PC-9 (cell line): ENCODE data around the gene NXPH1. TPM values are rescaled to one million over a fixed set of nuclear protein-coding genes. Genes with fewer than 3 reads are reported as not detected.

ENCODE experiments used
- BruUV-seq: library from RNA; stranded (reverse); fragments of 400-500 nt; replicated peaks from 2 replicates; lab custom pipeline; 2021; lab: Mats Ljungman, UMichigan
- CTCF ChIA-PET: fragments of 300-600 bp; sonication (Branson Sonifier 250); formaldehyde crosslinking; loops from one replicate; lab custom pipeline; 2022; ENCODE audit warnings: antibody characterized with exemption; lab: Charles Lee
- POLR2A ChIA-PET: fragments of 300-600 bp; sonication (Branson Sonifier 250); formaldehyde crosslinking; loops from one replicate; lab custom pipeline; 2022; ENCODE audit warnings: antibody characterized with exemption; ENCODE audit not compliant: unreplicated experiment; lab: Charles Lee
- DNase-seq, 2 experiments: peaks; one replicate each; pipeline versions ENCODE4 v3.0.0 to v3.0.0-alpha.2; 2015 to 2022; ENCODE audit warnings: mixed read lengths in 1 of 2
- H2AFZ ChIP-seq: fragments of 200-600 bp; sonication (generic); 2 replicates; pipeline ENCODE4 v1.8.1; 2017; ENCODE audit warnings: antibody characterized with exemption
- H3F3A ChIP-seq: fragments of 200-600 bp; sonication (generic); 2 replicates; pipeline ENCODE4 v1.8.1; 2017; ENCODE audit warnings: antibody characterized with exemption, mild to moderate bottlenecking, low read depth; ENCODE audit not compliant: insufficient read depth
- H3K27ac ChIP-seq: fragments of 200-600 bp; sonication (generic); 2 replicates; pipeline ENCODE4 v1.6.1; 2016; ENCODE audit warnings: mixed run types
- H3K27me3 ChIP-seq: fragments of 200-600 bp; sonication (generic); 2 replicates; pipeline ENCODE4 v1.6.1; 2016; ENCODE audit warnings: low read depth, mixed run types; ENCODE audit not compliant: insufficient read depth
- H3K36me3 ChIP-seq: fragments of 200-600 bp; sonication (generic); 2 replicates; pipeline ENCODE4 v1.6.1; 2016; ENCODE audit warnings: low read depth, mixed run types
- H3K4me1 ChIP-seq: fragments of 200-600 bp; sonication (generic); replicated peaks from 2 replicates; pipeline ENCODE4 v1.6.1; 2016; ENCODE audit warnings: mixed run types; ENCODE audit not compliant: insufficient read depth
- H3K4me2 ChIP-seq: fragments of 200-600 bp; sonication (generic); 2 replicates; pipeline ENCODE4 v1.6.1; 2017; ENCODE audit warnings: mixed run types
- H3K4me3 ChIP-seq: fragments of 200-600 bp; sonication (generic); 2 replicates; pipeline ENCODE4 v1.6.1; 2016; ENCODE audit warnings: mixed run types
- H3K79me2 ChIP-seq: fragments of 200-600 bp; sonication (generic); 2 replicates; pipeline ENCODE4 v1.6.1; 2017; ENCODE audit warnings: low read depth, mixed run types
- H3K9me2 ChIP-seq: fragments of 200-600 bp; sonication (generic); 2 replicates; pipeline ENCODE4 v1.8.1; 2017; ENCODE audit warnings: mild to moderate bottlenecking; ENCODE audit not compliant: insufficient read depth
- H3K9me3 ChIP-seq: fragments of 200-600 bp; sonication (generic); 2 replicates; pipeline ENCODE4 v1.8.1; 2016; ENCODE audit warnings: low read depth; ENCODE audit not compliant: insufficient read depth
- H4K20me1 ChIP-seq: fragments of 200-600 bp; sonication (generic); 2 replicates; pipeline ENCODE4 v1.8.1; 2017; ENCODE audit not compliant: insufficient read depth
- CTCF ChIP-seq: fragments of 200-600 bp; sonication (generic); conservative IDR thresholded peaks from 2 replicates; pipeline ENCODE4 v1.6.1; 2017; ENCODE audit warnings: mixed run types, antibody characterized with exemption, mild to moderate bottlenecking, moderate library complexity
- EZH2 ChIP-seq: fragments of 200-600 bp; sonication (generic); IDR thresholded peaks from 2 replicates; pipeline ENCODE4 v1.8.0; 2017; ENCODE audit warnings: antibody characterized with exemption, low read depth
- intact Hi-C: fragments of 100-400 bp; cut with micrococcal nuclease; formaldehyde crosslinking; loops from one replicate; pipeline ENCODE4 v1.10.0; 2022; ENCODE audit not compliant: unreplicated experiment
- total RNA-seq: library from RNA; stranded (reverse); gene quantifications from 2 replicates; pipeline ENCODE4 v1.2.3, GENCODE V29; 2021

NXPH1 gene
- total RNA-seq, 1 experiment from 2014 or later: not detected

- Histone ChIP-seq H2AFZ (no peak overlapping the region), H3K27me3 (peaks cover 28% of the 10 kb centered on the region)
- CTCF ChIA-PET: no interaction called here
These were observed 4.2 kb downstream of the NXPH1 start for GRCh38 chr7:8437606-8438005.

GRCh38 chr7:8440670-8441069 is 7.3 kb downstream of the NXPH1 start:
- H3K27me3 ChIP-seq: peaks cover 25% of the 10 kb centered on the region
- CTCF ChIA-PET: no interaction called here

More at GRCh38 chr7:8437606-8438005, 4.2 kb downstream of the NXPH1 start:
- Histone ChIP-seq H3K9me3 (no peaks in the 10 kb centered on the region), H3K79me2 (no peaks in the 10 kb centered on the region), H3F3A (no peaks in the 10 kb centered on the region), H3K9me2 (no peaks in the 10 kb centered on the region), H3K4me3 (no peak overlapping the region), H3K36me3 (no peaks in the 10 kb centered on the region), H4K20me1 (no peaks in the 10 kb centered on the region), H3K4me2 (no peak overlapping the region), H3K4me1 (no peaks in the 10 kb centered on the region), H3K27ac (no peak overlapping the region)
- BruUV-seq: no TSS peak
- POLR2A ChIA-PET: no interaction called here
- DNase-seq: no peak
- intact Hi-C loops: loop anchor here (1.0 to 5.0 kb wide), 2 partner anchors 287 to 655 kb away; no protein-coding TSS in a partner anchor
- no peak for TF ChIP-seq CTCF
- no peak for TF ChIP-seq EZH2

GRCh38 chr7:8441106-8441965 is 7.9 kb downstream of the NXPH1 start:
- Histone ChIP-seq H2AFZ (no peak overlapping the region), H3K4me1 (no peaks in the 10 kb centered on the region), H3K9me3 (no peaks in the 10 kb centered on the region), H3K36me3 (no peaks in the 10 kb centered on the region), H3K9me2 (no peaks in the 10 kb centered on the region), H3K27me3 (peaks cover 19% of the 10 kb centered on the region), H3K4me2 (no peak overlapping the region), H3F3A (no peaks in the 10 kb centered on the region), H3K27ac (no peak overlapping the region), H3K4me3 (no peak overlapping the region), H4K20me1 (no peaks in the 10 kb centered on the region), H3K79me2 (no peaks in the 10 kb centered on the region)
- TF ChIP-seq EZH2: no peak
- ChIA-PET CTCF (no interaction called here), POLR2A (interaction anchor here (0.6 kb wide), 1 partner anchor 1091 kb away, joined by 3 read pairs; no protein-coding TSS in a partner anchor)
- DNase-seq: no peak
- intact Hi-C loops: no loop called here
- BruUV-seq: no TSS peak

More at GRCh38 chr7:8440670-8441069, 7.3 kb downstream of the NXPH1 start:
- no peak for TF ChIP-seq EZH2
- no peak for TF ChIP-seq CTCF
- Histone ChIP-seq H3K4me3 (no peak overlapping the region), H3K79me2 (no peaks in the 10 kb centered on the region), H2AFZ (no peak overlapping the region), H3K9me2 (no peaks in the 10 kb centered on the region), H3F3A (no peaks in the 10 kb centered on the region), H3K36me3 (no peaks in the 10 kb centered on the region), H4K20me1 (no peaks in the 10 kb centered on the region), H3K9me3 (no peaks in the 10 kb centered on the region), H3K4me1 (no peaks in the 10 kb centered on the region), H3K27ac (no peak overlapping the region), H3K4me2 (no peak overlapping the region)
- POLR2A ChIA-PET: no interaction called here
- DNase-seq: no peak
- intact Hi-C loops: no loop called here
- BruUV-seq: no TSS peak
